RWPE2 (cell line): ENCODE data around the gene CAMP.

Experiments used
- ATAC-seq: fragments of 200-7000 bp; cut with Tn5 transposase; 3 replicates; pipeline ENCODE4 v1.9.1; 2021; ENCODE audit warnings: low read depth
- DNase-seq: peaks from one replicate; pipeline ENCODE4 v3.0.0-alpha.2; 2020; ENCODE audit warnings: low spot score
- H3K27ac ChIP-seq: fragments of 450-650 bp; 2 replicates; pipeline ENCODE4 v1.5.1; 2017; ENCODE audit warnings: mild to moderate bottlenecking; ENCODE audit not compliant: poor library complexity, severe bottlenecking
- H3K27me3 ChIP-seq: fragments of 250-450 bp; sonication (Bioruptor Pico); 2 replicates; pipeline ENCODE4 v1.5.1; 2021; ENCODE audit warnings: mild to moderate bottlenecking, moderate library complexity; ENCODE audit not compliant: insufficient read depth, poor library complexity, severe bottlenecking
- H3K36me3 ChIP-seq: fragments of 250-450 bp; sonication (Bioruptor Pico); 2 replicates; pipeline ENCODE4 v1.5.1; 2020; ENCODE audit warnings: low read depth, mild to moderate bottlenecking, moderate library complexity
- H3K4me1 ChIP-seq: fragments of 250-450 bp; sonication (Bioruptor Pico); 2 replicates; pipeline ENCODE4 v1.5.1; 2021; ENCODE audit warnings: mild to moderate bottlenecking, moderate library complexity; ENCODE audit not compliant: insufficient read depth, poor library complexity, severe bottlenecking
- H3K4me3 ChIP-seq: fragments of 250-450 bp; sonication (Bioruptor Pico); 2 replicates; pipeline ENCODE4 v1.5.1; 2021; ENCODE audit warnings: mild to moderate bottlenecking, moderate library complexity; ENCODE audit not compliant: severe bottlenecking
- H3K9me3 ChIP-seq: fragments of 250-450 bp; sonication (Bioruptor Pico); 2 replicates; pipeline ENCODE4 v1.5.1; 2021; ENCODE audit warnings: mild to moderate bottlenecking, moderate library complexity; ENCODE audit not compliant: severe bottlenecking
- TF ChIP-seq, protein P1 (sequence below): fragments of 450-650 bp; IDR thresholded peaks from one replicate; pipeline ENCODE4 v1.5.1; 2017; ENCODE audit warnings: mild to moderate bottlenecking, moderate library complexity; ENCODE audit not compliant: poor library complexity, severe bottlenecking

CAMP gene, protein sequence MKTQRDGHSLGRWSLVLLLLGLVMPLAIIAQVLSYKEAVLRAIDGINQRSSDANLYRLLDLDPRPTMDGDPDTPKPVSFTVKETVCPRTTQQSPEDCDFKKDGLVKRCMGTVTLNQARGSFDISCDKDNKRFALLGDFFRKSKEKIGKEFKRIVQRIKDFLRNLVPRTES

DNA sequence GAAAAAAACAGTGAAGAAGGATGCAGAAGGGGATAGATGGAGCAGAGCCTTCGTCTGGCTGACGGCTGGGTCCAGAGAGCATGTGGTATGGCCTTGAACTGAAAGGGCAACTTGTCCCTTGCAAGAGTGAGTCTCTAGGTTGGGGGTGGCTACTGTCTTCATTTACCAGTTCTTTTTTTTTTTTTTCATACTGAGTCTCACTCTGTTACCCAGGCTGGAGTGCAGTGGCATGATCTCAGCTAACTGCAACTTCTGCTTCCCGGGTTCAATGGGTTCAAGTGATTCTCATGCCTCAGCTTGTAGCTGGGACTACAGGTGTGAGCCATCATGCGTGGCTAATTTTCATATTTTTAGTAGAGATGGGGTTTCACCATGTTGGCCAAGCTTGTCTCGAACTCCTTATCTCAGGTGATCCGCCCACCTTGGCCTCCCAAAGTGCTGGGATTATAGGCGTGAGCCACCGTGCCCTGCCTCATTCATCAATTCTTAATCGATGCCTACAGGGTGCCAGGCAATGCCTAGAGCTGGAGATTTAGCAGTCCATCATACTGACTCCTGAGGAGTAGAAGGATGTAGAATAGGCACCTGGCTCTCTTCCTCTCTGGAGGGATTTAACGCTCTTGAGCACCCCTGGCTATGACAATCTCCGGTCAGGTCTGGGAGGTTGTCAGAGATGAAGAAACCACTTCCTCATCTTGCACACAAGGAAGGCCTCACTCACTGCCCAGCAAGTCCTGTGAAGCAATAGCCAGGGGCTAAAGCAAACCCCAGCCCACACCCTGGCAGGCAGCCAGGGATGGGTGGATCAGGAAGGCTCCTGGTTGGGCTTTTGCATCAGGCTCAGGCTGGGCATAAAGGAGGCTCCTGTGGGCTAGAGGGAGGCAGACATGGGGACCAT is at the start of gene CAMP:
Gene CAMP, plus strand, starts transcription at position 880 of the 898 bp plus-strand sequence. Its CDS starts 17 bp downstream, at position 897.
- ATAC-seq (peak; percentile 84), DNase-seq (peak; percentile 81)
- TF ChIP-seq, protein P1, sequence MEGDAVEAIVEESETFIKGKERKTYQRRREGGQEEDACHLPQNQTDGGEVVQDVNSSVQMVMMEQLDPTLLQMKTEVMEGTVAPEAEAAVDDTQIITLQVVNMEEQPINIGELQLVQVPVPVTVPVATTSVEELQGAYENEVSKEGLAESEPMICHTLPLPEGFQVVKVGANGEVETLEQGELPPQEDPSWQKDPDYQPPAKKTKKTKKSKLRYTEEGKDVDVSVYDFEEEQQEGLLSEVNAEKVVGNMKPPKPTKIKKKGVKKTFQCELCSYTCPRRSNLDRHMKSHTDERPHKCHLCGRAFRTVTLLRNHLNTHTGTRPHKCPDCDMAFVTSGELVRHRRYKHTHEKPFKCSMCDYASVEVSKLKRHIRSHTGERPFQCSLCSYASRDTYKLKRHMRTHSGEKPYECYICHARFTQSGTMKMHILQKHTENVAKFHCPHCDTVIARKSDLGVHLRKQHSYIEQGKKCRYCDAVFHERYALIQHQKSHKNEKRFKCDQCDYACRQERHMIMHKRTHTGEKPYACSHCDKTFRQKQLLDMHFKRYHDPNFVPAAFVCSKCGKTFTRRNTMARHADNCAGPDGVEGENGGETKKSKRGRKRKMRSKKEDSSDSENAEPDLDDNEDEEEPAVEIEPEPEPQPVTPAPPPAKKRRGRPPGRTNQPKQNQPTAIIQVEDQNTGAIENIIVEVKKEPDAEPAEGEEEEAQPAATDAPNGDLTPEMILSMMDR: no peak
- Histone ChIP-seq H3K4me1 (peaks cover 11% of the 10 kb centered on the region), H3K9me3 (no peaks in the 10 kb centered on the region), H3K36me3 (no peaks in the 10 kb centered on the region), H3K27me3 (no peaks in the 10 kb centered on the region), H3K4me3 (no peak within 1 kb of the TSS), H3K27ac (no peak within 1 kb of the TSS)

DNA sequence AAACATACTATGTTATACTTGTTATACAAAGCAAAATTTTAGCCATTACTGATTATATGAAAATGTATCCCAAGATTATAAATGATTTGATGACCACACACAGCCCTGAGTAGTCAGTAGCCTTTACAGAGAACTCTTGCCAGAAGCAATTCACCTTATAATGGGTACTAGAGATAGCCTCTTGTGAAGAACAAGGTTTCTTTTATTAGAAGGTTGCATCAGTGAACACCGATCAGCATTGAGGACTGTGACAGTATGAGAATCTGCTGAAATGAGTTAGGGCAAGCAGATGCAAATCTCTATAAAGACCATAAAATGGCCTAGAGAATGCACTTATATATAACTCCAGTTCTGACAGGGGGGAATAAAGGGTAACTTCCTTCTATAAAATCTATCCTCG is 45.2 kb upstream of the CAMP start:
- DNase-seq (no peak), ATAC-seq (no peak)
- TF ChIP-seq, protein P1: no peak
- H3K4me3 ChIP-seq: no peak overlapping the region
- no peaks in the 10 kb centered on the region for H3K4me1 ChIP-seq
- H3K36me3 ChIP-seq: peaks cover 99% of the 10 kb centered on the region
- no peaks in the 10 kb centered on the region for H3K27me3 ChIP-seq
- no peaks in the 10 kb centered on the region for H3K9me3 ChIP-seq
- H3K27ac ChIP-seq: no peak overlapping the region

- ATAC-seq: no peak
- DNase-seq: no peak
- H3K4me3 ChIP-seq: no peak overlapping the region
- no peaks in the 10 kb centered on the region for H3K9me3 ChIP-seq
- TF ChIP-seq, protein P1: no peak
- no peaks in the 10 kb centered on the region for H3K27me3 ChIP-seq
- no peaks in the 10 kb centered on the region for H3K4me1 ChIP-seq
- peaks cover 99% of the 10 kb centered on the region for H3K36me3 ChIP-seq
- no peak overlapping the region for H3K27ac ChIP-seq
Measured at GRCh38 chr3:48180021-48180420, 43.3 kb upstream of the CAMP start.

GRCh38 chr3:48180531-48181253 is 42.6 kb upstream of the CAMP start:
- Histone ChIP-seq H3K27ac (no peak overlapping the region), H3K36me3 (peaks cover 97% of the 10 kb centered on the region)
- TF ChIP-seq, protein P1: no peak

More at GRCh38 chr3:48180531-48181253, 42.6 kb upstream of the CAMP start:
- H3K9me3 ChIP-seq: no peaks in the 10 kb centered on the region
- H3K27me3 ChIP-seq: no peaks in the 10 kb centered on the region
- H3K4me3 ChIP-seq: no peak overlapping the region
- H3K4me1 ChIP-seq: no peaks in the 10 kb centered on the region
- ATAC-seq (no peak), DNase-seq (no peak)
